Amniotic epithelial cell (primary cell): ENCODE measurements around the gene IL18RAP.
A peak's percentile ranks its signal among the peaks of the same experiment; 100 is the strongest.

Experiments
- DNase-seq: peaks from one replicate; pipeline ENCODE4 v3.0.0-alpha.2; 2010; ENCODE audit warnings: low read depth

Gene IL18RAP

GRCh38 chr2:102461188-102461587 is 38.2 kb downstream of the IL18RAP start:
- DNase-seq: no peak

DNA sequence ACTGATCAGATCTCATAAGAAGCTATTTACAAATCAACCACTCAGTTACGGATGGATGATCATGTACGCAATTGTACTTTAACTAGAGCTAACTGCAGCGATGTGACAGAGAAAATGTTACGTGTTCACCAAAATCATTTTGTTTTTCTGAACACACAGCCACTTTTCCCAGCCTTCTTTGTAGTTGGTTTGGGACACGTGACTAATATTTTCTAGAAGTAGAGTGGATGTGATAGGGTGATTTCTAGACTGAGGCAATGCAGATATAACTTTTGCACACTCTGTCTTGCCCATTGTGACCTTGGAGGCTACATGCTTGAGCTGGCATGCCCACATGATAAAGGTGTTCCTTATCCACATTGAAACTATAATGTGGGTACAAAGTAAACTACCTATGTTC is 40.2 kb downstream of the IL18RAP start:
- no peak for DNase-seq

DNA sequence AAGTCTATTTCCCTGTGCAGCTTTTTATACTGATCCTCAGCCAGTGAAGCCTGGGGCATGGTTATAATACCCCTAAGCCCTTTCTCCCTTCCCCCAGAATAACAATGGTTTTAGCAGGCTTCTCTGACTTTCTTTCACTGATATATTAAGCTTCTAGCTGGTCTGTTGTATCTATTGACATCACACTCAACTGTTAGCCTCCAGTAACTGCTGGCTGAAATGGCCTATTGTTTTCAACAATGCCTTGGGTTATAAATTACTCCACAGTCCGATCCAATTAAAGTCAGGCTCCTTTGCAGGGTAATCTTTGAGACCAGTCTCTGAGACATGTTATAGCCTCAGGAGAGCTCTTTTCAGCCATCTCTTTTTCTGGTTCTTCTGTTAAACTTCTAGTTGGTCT is 47.2 kb downstream of the IL18RAP start:
- DNase-seq: no peak

GRCh38 chr2:102473020-102473419 is 50.1 kb downstream of the IL18RAP start, which contains the start of gene SLC9A4:
SLC9A4 (plus strand) TSS chr2:102473226; CDS start chr2:102473760, 534 bp downstream.
- DNase-seq: peak; percentile 23

DNA sequence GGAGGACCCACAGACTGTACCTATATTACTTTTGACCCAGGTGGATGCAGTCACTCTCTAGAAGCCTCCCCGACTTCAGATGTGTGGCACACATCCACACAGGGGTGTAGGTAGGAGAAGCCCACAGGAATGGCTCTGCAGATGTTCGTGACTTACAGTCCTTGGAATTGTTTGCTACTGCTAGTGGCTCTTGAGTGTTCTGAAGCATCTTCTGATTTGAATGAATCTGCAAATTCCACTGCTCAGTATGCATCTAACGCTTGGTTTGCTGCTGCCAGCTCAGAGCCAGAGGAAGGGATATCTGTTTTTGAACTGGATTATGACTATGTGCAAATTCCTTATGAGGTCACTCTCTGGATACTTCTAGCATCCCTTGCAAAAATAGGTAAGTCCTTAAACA is 50.7 kb downstream of the IL18RAP start:
- DNase-seq: no peak

DNA sequence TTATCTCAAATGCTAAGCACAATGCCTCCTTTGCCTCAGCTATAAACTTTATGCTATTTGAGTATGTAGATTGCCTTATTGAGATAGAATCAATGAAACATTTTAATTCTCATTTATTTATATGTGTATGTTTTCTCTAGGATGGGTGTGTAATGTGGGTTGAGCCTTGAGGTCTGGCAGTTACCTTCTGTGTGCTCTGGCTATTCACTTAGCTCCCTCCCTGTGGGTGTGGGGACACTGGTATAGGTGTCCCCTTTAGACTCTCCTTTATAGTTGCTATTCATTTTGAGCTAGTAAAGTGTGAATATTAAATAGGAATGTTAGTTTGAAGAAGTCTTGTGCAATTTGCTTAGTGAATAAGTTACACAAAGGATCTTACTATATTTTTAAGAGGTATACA is 51.8 kb downstream of the IL18RAP start:
- DNase-seq: no peak

- no peak for DNase-seq
Measured at GRCh38 chr2:102478686-102479470, 55.9 kb downstream of the IL18RAP start.

- no peak for DNase-seq
Measured at GRCh38 chr2:102480285-102481195, 57.6 kb downstream of the IL18RAP start.

DNA sequence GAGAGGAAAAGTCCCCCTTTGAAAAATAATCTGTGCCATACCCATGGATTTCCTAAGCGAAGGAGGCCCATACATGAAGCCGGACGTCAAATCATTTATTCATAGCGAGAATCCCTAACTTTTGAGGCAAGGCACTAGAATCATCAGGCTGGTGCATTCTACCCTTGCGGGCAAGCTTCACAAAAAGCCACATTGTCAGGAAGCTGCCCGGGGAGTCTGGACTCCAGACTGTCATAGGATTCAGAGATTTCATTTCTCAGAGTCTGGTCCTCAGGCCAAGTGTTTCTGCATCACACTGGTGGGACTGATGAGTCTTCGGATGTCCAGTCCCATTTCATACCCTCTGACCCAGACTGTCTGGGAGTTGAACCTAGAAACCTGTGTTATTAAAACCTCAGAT is 59.0 kb downstream of the IL18RAP start:
- DNase-seq: no peak

DNA sequence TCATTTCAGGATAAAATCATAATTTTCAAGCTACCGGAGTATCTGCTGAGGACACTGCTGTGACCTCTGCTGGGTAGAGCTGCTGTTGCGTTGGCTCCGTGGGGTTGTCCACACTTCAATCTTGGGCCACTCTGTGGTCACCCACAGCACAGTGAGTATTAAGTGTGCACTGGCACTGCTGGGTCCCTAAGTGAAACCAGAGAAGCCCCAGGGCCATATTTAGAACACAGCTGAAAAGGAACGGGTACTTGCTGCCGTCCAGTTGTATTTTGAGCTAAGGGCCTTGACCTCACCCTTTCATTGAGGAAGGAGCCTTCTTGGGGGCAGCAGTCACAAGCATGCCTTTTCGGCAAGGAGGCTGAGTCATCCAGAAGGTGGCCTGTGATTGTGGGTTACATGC is 60.1 kb downstream of the IL18RAP start:
- DNase-seq: no peak

DNA sequence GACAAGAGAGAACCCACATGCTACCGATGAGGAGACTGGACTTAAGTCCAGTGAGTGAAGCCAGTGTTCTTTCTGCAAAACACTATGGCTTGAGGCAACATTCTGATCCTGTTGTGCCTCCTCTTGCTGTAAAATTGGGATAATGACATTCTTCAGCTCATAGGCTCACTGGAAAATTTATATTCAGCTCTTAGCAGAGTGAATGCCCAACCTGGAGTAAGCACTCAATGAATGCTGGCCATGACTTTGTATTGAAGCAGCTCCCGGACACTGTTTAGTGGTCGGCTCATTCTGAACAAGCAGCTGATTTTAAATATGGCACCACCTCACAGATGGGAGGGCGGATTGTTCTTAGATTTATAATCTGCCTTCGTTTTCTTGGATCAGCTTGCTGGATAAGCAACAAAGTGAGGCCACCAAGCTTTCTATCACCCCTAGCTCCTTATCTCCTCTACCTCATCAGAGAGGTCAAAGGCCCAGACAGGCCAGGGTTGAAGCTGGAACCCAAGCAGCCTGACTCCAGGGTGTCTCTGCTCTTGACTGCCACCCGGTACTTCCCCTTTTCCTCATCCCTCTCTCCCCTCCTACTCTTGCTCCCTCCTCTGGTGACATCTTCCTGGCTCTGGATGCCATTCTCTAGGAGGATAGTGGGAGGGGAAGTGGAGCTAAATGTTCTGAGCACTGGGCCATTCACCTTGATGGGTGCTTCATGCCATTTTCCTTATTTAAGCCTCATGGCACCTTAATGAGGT is 61.5 kb downstream of the IL18RAP start:
- no peak for DNase-seq

DNA sequence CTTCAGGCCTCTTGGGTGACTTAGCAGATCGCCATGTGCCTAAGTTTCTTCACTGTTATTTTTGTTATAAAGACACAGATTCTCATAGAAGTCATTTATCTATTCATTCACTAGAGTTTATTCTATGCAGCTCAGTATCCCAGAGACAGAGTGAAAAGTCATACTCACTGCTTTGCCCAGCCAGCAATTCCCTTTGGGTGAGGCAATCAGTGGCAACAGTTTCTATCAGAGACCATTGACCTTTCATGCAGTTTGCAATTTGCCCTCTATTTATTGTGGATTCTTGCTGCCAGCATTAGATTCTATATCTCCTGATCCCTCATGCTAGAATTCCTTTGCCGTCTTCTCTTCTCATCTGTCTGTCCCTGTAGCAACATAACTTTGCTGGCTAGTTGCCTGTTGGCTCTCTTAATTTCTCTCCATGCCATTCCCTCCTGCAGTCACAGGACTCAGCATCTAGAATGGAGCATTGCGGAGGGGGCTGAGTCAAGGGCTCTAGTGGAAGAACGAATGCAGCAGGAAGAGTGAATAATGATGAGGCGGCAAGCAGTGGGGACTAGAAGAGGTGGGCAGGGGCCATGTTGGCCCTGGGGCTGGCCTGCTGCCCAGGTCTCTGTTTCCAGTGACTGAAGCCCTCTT is 62.3 kb downstream of the IL18RAP start:
- no peak for DNase-seq

DNA sequence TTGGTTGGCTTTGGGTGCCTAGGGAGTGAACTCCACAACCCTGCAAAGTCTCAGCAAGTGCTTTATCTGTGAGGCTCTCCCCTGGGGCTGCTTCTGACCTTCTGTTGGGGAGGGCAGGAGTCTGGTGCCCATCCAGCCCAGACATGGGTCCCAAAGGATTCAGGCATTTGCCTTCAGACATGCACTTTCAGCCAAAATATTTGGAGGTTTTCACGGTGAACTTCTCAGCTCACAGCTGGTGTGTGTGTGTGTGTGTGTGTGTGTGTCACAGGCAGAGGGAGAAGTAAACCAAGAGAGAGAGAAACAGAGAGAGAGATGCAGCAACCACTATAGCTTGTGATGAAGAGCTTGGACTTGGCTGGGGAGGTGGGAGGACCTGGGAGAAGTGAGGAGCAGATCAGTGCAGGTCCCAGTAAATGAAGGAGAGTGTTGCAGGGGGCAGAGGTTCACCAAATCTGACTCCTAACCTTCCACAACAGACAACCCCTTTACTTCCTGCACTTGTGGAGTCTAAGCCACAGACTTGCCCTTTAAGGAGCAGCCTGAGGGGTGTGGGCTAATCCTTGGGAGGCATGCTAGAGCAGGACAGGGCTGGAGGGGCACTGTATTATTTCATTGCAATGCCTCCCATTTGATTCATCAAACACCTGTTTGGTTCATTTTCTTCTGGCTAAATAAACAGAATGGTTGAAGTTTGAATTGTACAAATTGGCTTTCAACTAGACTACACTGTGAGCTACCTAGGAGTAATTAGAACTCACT is 64.2 kb downstream of the IL18RAP start:
- DNase-seq: no peak

GRCh38 chr2:102487761-102488462 is 65.0 kb downstream of the IL18RAP start:
- DNase-seq: peak; percentile 66

DNA sequence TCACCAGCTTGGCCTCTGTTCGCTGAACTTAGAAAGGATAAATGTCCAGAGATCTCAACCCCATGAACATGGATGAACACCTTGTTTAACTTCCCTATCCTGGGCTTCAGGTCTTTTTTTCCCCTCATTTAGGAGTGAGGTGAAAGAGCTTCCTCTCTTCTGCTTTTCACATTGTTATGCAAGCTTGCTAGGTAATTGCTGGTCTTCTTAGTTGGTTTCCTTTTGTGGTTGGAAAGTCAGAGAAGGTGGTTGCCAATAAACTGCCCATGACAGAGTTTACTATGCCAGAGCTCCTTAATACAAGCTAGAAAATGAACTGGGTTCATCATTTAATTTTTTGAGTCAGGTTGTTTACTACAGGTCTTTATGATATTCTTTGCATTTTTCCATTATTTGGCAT is 66.7 kb downstream of the IL18RAP start:
- no peak for DNase-seq

- DNase-seq: no peak
Measured at GRCh38 chr2:102492006-102492405, 69.0 kb downstream of the IL18RAP start.

DNA sequence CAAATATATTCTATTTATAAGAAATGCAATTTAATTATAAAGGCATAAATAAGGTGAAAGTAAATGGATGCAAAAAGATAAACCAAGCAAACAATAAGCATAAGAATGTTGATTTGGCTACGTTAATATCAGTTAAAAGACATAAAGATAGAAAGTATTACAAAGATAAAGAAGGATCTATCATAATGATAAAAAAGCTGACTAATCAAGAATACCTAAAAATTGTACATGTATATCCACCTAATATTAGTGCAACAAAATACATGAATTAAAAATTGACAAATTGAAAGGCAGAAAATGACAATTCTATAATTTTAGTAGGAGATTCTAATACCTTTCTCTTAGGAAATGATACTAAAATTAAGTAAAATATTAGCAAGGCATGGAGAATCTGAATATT is 71.6 kb downstream of the IL18RAP start:
- no peak for DNase-seq

GRCh38 chr2:102498414-102498813 is 75.5 kb downstream of the IL18RAP start:
- no peak for DNase-seq

- no peak for DNase-seq
Measured at GRCh38 chr2:102499558-102499957, 76.6 kb downstream of the IL18RAP start.
